C4-2B (cell line): ENCODE data around the gene PGP.

Source experiments
- CTCF ChIP-seq: fragments of 450-650 bp; conservative IDR thresholded peaks from 2 replicates; pipeline ENCODE4 v1.5.1; 2017; ENCODE audit warnings: mild to moderate bottlenecking
- ZFX ChIP-seq: fragments of 450-650 bp; IDR thresholded peaks from 2 replicates; pipeline ENCODE4 v1.6.1; 2017

- no peak for TF ChIP-seq CTCF
- no peak for TF ChIP-seq ZFX
These were observed 15.1 kb upstream of the PGP start for GRCh38 chr16:2229632-2230250.
